Neural cell (in vitro differentiated cells): ENCODE measurements around the gene KCTD10. TPM values are rescaled to one million over a fixed set of nuclear protein-coding genes. Genes with fewer than 3 reads are reported as not detected.

Experiments
- H2AFZ ChIP-seq: fragments of 200-600, 300-800 bp; sonication (generic), shearing (Covaris generic); 2 replicates; pipeline ENCODE4 v1.6.0; 2014; ENCODE audit warnings: low read depth, mild to moderate bottlenecking, antibody characterized with exemption, low read length, moderate library complexity
- H3F3A ChIP-seq: fragments of 200-600 bp; shearing (Covaris generic); 2 replicates; pipeline ENCODE4 v1.6.1; 2016; ENCODE audit warnings: mild to moderate bottlenecking, moderate library complexity, mixed read lengths, antibody characterized with exemption, low read length; ENCODE audit not compliant: insufficient read depth, poor library complexity, severe bottlenecking
- H3K27ac ChIP-seq: fragments of 200-600, 300-800 bp; sonication (generic), shearing (Covaris generic); 2 replicates; pipeline ENCODE4 v1.5.1; 2014; ENCODE audit warnings: mild to moderate bottlenecking, low read length, moderate library complexity
- H3K27me3 ChIP-seq: fragments of 300-800, 200-600 bp; sonication (generic), shearing (Covaris generic); 2 replicates; pipeline ENCODE4 v1.6.0; 2014; ENCODE audit warnings: mild to moderate bottlenecking, low read depth, low read length, moderate library complexity; ENCODE audit not compliant: insufficient read depth
- H3K36me3 ChIP-seq: fragments of 300-800, 200-600 bp; sonication (generic), shearing (Covaris generic); 2 replicates; pipeline ENCODE4 v1.5.1; 2014; ENCODE audit warnings: mild to moderate bottlenecking, antibody characterized with exemption, low read length, moderate library complexity; ENCODE audit not compliant: insufficient read depth
- H3K4me2 ChIP-seq: fragments of 300-800, 200-600 bp; sonication (generic), shearing (Covaris generic); 2 replicates; pipeline ENCODE4 v1.6.0; 2014; ENCODE audit warnings: mild to moderate bottlenecking, low read length
- H3K4me3 ChIP-seq: fragments of 300-800, 200-600 bp; sonication (generic), shearing (Covaris generic); 2 replicates; pipeline ENCODE4 v1.5.1; 2014; ENCODE audit warnings: mild to moderate bottlenecking, low read length, moderate library complexity
- H3K79me2 ChIP-seq: fragments of 200-600 bp; shearing (Covaris generic); replicated peaks from 2 replicates; pipeline ENCODE4 v1.6.0; 2014; ENCODE audit warnings: mild to moderate bottlenecking, low read length, moderate library complexity; ENCODE audit not compliant: insufficient read depth
- H3K9ac ChIP-seq: fragments of 300-800, 200-600 bp; sonication (generic), shearing (Covaris generic); 2 replicates; pipeline ENCODE4 v1.6.1; 2016; ENCODE audit warnings: mild to moderate bottlenecking, low read length, mixed read lengths
- H3K9me2 ChIP-seq: fragments of 200-600 bp; shearing (Covaris generic); 2 replicates; pipeline ENCODE4 v1.6.1; 2016; ENCODE audit warnings: mild to moderate bottlenecking, low read length, mixed read lengths; ENCODE audit not compliant: insufficient read depth
- H3K9me3 ChIP-seq: fragments of 200-600, 300-800 bp; sonication (generic), shearing (Covaris generic); 2 replicates; pipeline ENCODE4 v1.6.1; 2016; ENCODE audit warnings: mild to moderate bottlenecking, mixed run types, low read length, moderate library complexity, mixed read lengths
- H4K20me1 ChIP-seq: fragments of 200-600 bp; shearing (Covaris generic); 2 replicates; pipeline ENCODE4 v1.6.1; 2016; ENCODE audit warnings: mild to moderate bottlenecking, mixed run types; ENCODE audit not compliant: insufficient read depth
- CTCF ChIP-seq: fragments of 450-650 bp; IDR thresholded peaks from 2 replicates; pipeline ENCODE4 v1.5.1; 2014; ENCODE audit warnings: antibody characterized with exemption, mild to moderate bottlenecking, moderate library complexity; ENCODE audit not compliant: poor library complexity, severe bottlenecking
- EP300 ChIP-seq: fragments of 450-650 bp; conservative IDR thresholded peaks from 2 replicates; pipeline ENCODE4 v1.6.1; 2014; ENCODE audit warnings: antibody characterized with exemption, mild to moderate bottlenecking, moderate library complexity; ENCODE audit not compliant: poor library complexity, severe bottlenecking
- EZH2 ChIP-seq: fragments of 200-600, 300-800 bp; shearing (Covaris generic), sonication (generic); IDR thresholded peaks from 2 replicates; pipeline ENCODE4 v1.6.1; 2014; ENCODE audit warnings: antibody characterized with exemption, low read length, borderline replicate concordance, mild to moderate bottlenecking; ENCODE audit not compliant: insufficient read depth, poor library complexity, severe bottlenecking
- MXI1 ChIP-seq: fragments of 450-650 bp; conservative IDR thresholded peaks from 2 replicates; pipeline ENCODE4 v1.6.1; 2014; ENCODE audit warnings: antibody characterized with exemption, mild to moderate bottlenecking; ENCODE audit not compliant: poor library complexity, severe bottlenecking
- POLR2AphosphoS5 ChIP-seq: IDR thresholded peaks from 2 replicates; pipeline ENCODE4 v1.6.1; 2012
- RAD21 ChIP-seq: fragments of 450-650 bp; conservative IDR thresholded peaks from 2 replicates; pipeline ENCODE4 v1.6.1; 2014; ENCODE audit warnings: antibody characterized with exemption, mild to moderate bottlenecking, moderate library complexity
- SMC3 ChIP-seq: fragments of 450-650 bp; conservative IDR thresholded peaks from 2 replicates; pipeline ENCODE4 v1.6.1; 2014; ENCODE audit warnings: antibody characterized with exemption, mild to moderate bottlenecking, moderate library complexity; ENCODE audit not compliant: poor library complexity
- TAF1 ChIP-seq: IDR thresholded peaks from 2 replicates; pipeline ENCODE4 v1.6.1; 2012; ENCODE audit warnings: low read depth
- polyA plus RNA-seq: library from polyadenylated mRNA; depleted of rRNA; stranded (reverse); fragments of >200 nt; gene quantifications from 2 replicates; pipeline ENCODE4 v1.2.3, GENCODE V29; 2014
- TF ChIP-seq, protein P1 (sequence below): IDR thresholded peaks from 2 replicates; pipeline ENCODE4 v1.6.1; 2012; ENCODE audit warnings: borderline replicate concordance

KCTD10 gene
- polyA plus RNA-seq, 1 donor from 2014 or later: 69.4 TPM

GRCh38 chr12:109495012-109495411 lies 17.9 kb upstream of the KCTD10 start:
- Histone ChIP-seq H2AFZ (no peak overlapping the region), H3K4me2 (no peak overlapping the region), H3K9ac (no peak overlapping the region), H3K27ac (no peak overlapping the region), H3K79me2 (no peaks in the 10 kb centered on the region), H3K9me2 (no peaks in the 10 kb centered on the region), H3K4me3 (no peak overlapping the region), H3K9me3 (no peaks in the 10 kb centered on the region), H4K20me1 (no peaks in the 10 kb centered on the region), H3F3A (no peaks in the 10 kb centered on the region), H3K27me3 (no peaks in the 10 kb centered on the region), H3K36me3 (no peaks in the 10 kb centered on the region)
- TF ChIP-seq EP300: no peak
- no peak for TF ChIP-seq MXI1

GRCh38 chr12:109494348-109494881 lies 17.3 kb upstream of the KCTD10 start:
- Histone ChIP-seq H3F3A (no peaks in the 10 kb centered on the region), H3K9ac (no peak overlapping the region), H3K9me2 (no peaks in the 10 kb centered on the region), H3K27me3 (no peaks in the 10 kb centered on the region), H4K20me1 (no peaks in the 10 kb centered on the region), H2AFZ (no peak overlapping the region), H3K27ac (no peak overlapping the region), H3K9me3 (no peaks in the 10 kb centered on the region), H3K36me3 (no peaks in the 10 kb centered on the region), H3K4me2 (no peak overlapping the region), H3K79me2 (no peaks in the 10 kb centered on the region), H3K4me3 (no peak overlapping the region)
- TF ChIP-seq RAD21 (no peak), EP300 (no peak), MXI1 (no peak), EZH2 (no peak), POLR2AphosphoS5 (no peak), CTCF (no peak), SMC3 (no peak), TAF1 (no peak)
- TF ChIP-seq, protein P1, sequence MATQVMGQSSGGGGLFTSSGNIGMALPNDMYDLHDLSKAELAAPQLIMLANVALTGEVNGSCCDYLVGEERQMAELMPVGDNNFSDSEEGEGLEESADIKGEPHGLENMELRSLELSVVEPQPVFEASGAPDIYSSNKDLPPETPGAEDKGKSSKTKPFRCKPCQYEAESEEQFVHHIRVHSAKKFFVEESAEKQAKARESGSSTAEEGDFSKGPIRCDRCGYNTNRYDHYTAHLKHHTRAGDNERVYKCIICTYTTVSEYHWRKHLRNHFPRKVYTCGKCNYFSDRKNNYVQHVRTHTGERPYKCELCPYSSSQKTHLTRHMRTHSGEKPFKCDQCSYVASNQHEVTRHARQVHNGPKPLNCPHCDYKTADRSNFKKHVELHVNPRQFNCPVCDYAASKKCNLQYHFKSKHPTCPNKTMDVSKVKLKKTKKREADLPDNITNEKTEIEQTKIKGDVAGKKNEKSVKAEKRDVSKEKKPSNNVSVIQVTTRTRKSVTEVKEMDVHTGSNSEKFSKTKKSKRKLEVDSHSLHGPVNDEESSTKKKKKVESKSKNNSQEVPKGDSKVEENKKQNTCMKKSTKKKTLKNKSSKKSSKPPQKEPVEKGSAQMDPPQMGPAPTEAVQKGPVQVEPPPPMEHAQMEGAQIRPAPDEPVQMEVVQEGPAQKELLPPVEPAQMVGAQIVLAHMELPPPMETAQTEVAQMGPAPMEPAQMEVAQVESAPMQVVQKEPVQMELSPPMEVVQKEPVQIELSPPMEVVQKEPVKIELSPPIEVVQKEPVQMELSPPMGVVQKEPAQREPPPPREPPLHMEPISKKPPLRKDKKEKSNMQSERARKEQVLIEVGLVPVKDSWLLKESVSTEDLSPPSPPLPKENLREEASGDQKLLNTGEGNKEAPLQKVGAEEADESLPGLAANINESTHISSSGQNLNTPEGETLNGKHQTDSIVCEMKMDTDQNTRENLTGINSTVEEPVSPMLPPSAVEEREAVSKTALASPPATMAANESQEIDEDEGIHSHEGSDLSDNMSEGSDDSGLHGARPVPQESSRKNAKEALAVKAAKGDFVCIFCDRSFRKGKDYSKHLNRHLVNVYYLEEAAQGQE: no peak
